Endothelial cell of hepatic sinusoid (primary cell): ENCODE measurements around the gene CABP2.

Experiments used
- in situ Hi-C: cut with HindIII; loops from 2 replicates; pipeline ENCODE4 v1.10.0; 2017; ENCODE audit warnings: low sequenced_read_pairs

CABP2 gene

DNA sequence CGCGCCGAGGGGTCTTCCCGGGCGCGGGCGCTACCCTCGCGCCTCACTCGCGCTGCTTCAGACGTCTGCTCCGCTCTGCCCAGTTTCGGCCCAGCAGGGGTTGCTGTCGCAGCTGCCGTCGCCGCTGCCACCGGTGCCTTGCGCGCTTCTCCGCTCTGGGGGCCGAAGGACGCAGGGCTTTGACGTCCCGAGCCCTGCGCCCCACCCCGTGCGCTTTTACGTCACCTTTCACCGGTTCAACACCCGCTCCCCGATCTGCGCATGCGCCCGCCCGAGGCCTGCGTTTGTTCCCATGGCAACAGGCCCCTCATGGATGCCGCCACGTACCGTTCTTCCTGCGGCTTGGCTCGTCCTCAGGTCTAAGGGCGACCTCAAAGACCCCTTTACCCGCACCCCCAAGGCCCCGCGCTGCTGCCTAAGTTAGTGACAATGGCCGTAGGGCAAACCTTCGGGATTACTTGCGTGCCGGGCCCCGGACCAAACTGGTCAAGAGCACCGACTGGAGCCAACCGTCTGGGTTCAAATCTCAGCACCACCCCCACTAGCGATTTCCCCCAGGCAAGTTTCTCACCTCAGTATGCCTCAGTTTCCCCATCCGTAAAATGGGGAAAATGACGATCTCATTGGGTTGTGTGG, 14.6 kb downstream of the CABP2 start:
- in situ Hi-C loops = no loop called here

DNA sequence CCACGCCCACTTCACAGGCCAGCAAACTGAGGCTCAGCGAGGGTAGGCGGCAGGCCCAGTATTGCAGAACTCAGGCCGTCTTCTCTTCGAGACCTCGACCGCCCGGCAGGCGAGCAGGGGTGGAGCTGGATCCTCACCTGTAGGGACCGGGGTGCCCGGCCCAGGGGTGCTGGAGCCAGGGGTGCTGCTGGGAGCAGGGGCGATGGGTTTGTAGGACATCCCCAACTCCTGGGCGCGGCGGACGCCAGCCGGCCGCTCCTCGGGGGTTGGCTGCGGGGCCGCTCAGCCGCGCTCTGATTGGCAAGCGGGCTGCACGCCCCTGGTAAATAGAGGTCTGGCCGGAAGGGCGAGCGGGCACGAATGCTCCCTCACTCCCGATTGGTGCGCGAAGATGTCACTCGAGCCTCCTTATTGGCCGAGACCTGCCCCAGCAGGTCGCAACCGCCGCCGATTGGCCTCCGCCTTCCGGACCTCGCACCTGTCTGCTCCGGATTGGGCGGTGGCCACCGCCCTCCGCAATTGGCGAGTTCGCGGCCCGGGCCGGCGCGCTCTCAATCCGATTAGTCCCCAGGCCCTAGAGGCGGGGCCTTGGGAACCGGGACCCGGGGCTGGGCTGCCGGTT, 15.3 kb downstream of the CABP2 start, which contains the start of gene CDK2AP2:
TSS of gene CDK2AP2 (minus strand) at position 299 of the 622 bp plus-strand sequence. CDS start at position 219, 80 bp downstream.
- in situ Hi-C loops = no loop called here

DNA sequence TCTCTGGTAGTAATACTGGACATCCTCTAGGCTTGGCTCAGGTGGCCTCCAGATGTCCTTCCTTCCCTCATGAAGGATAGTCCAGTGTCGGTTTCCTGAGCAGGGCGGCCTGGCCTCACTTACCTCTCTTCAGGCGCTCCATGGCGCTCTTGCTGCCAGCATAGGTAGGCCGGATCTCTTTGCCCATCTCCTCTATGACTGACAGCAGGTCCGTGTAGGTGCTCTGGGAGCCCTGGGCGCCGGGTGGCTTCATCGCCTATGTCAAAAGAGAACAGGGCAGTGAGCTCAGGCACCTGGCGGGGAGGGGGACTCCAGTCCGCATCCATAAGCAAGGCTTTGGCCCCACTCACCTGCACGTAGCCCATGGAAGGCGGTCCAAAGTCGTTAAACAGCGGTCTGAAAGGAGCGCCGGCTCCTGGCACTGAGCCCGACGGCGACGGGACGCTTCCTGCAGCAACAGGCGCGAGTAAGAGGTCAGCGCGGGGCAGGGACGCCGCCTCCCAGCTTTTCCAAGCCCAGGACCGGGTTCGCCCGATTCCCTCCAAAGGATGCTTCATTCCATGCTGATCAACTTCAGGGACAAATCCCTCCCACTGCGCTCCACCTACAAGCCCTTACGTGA, 15.9 kb downstream of the CABP2 start:
- in situ Hi-C loops = no loop called here

DNA sequence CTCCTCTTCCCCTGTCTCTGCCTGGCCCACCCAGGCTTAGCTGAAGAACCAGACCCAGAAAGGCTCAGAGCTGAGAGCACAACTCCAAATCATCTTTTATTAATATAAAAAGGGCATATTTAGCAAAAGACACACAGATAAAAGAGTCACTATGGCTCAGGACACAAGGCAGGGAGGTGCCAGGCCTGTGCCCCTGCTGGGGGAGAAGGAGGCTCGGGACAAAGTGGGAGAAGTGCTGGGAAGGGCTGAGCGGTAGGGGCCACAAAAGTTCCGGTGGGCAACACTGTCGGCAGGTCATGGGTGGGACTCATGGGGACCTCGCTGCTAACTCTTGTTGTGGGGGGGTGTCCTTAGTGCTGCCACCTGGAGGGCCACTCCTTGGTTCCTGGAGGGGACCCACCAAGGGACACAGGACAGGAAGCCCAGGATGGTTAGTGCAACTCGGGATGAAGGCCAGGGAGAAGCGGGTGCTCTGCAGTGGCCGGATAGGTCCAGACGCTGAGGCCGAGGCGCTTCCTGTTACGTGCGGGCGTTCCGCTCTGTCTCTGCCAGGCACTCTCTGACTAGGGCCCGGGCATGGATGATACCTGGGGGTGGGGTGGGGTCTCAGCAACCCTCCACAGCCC, 16.7 kb downstream of the CABP2 start:
- in situ Hi-C loops = no loop called here

DNA sequence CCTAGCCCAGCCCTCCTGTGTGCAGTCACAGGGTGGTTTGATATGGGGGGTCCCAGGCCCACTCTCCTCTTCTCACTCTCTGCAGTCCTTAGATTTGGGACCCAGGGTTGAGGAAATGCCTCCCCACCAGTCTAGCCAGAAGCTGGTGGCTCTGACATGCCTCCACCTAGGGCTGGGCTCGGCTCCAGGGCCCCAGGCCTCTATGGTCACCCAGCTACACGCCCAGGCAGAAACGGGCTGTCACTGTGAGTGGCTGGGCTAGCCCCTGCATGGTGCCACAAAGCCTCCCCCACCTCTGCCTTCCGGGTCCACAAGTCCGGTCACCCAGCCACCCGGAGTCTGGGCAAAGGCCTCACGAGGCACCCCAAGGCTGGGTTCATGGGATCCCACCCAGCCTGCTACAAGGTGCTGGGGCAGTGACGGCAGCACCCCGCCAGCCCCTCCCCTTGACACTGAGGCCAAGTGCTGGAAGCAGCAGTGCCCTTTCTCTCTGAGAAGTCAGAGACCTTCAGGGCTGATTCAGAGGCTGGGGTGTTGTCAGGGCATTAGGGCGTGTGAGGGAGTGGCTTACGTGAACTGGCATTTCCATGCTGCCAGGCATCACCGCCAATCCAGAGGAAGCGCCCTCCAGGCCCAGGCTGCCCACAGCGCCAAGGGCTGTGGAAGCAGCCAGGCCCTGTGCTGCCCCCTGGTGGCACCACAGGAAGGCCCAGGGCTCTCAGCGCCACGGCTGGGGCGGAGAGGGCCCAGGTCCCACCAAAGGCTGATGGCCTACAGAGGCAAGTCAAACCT, 17.4 kb downstream of the CABP2 start:
- in situ Hi-C loops = no loop called here

DNA sequence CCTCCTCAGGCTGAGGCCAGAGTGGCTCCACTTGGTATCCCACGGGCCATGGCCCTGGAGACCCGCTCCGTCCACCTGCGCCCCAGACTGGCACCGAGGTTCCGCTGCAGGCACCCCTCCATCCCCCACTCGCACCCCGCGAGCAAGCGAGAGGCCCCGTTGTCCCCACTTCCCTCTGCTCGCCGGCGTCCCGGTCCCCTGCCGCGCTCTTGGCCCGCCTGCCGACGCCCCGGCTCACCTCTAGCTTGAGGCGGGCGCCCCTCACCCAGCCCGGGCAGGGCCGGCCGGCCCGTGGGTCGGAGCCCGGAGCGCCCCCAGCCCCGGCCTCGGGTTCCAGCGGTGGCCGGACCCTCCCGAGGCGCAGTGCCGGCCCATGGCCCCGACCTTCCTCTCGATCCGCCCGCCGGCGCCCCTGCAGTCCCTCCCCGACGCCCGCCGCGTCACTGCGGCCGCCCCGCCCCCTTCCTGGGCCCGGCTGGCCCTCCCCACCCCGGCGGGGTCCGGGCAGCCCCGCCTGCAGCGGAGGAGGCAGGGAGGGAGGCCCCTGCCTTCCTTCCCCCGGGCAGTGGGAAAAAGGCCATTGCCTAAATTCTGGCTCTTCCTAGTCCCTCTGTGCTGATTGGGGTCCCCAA, 18.2 kb downstream of the CABP2 start, which contains the start of gene PITPNM1:
TSS of gene PITPNM1 (minus strand) at position 414 of the 632 bp plus-strand sequence. CDS start 1,183 bp downstream, outside the sequence.
- in situ Hi-C loops = no loop called here

DNA sequence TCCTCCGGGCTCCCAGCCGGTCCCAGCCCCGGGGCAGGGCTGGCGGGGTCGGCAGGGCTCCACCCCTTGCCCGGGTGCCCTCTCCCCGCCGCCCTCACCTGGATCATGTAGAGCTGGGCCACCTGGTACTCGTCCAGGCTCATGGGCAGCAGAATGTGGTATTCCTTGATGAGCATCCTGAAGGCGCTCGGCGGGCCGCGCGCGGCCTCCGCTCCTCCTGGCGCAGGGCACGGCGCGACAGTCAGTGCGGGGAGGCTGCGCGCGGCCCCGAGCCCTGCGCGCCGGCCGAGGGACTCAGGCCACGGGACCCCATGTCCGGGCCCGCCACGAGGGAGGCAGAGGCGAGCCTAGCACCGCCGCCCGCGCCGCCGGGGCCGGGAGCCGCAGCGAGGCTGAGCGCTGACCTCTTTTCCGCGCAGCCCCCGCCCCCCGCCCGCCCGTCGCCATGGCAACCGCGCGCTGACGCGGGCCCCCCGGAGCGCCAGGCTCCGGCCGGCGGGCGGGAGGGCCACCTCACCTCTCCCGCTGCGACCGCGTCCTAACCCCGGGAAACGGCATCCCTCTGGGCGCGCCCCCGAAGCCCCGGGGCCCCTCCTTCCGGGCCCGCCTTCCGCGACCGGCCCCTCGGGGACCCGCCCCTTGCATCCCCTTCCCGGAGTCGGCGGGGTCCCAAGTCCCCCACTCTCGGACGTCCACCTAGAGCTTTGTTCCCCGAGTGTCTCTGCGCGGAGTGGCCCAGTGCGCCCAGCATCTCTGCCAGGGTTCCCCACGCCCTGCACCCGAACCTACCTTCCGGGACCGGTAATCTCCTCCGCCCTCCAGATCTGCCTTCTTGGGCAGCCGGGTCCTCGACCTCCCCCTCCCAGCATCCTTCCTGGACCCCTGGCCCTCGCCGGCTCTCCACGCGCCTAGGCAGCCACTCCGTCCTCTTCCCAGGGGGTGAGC, 19.0 kb downstream of the CABP2 start:
- in situ Hi-C loops = no loop called here

DNA sequence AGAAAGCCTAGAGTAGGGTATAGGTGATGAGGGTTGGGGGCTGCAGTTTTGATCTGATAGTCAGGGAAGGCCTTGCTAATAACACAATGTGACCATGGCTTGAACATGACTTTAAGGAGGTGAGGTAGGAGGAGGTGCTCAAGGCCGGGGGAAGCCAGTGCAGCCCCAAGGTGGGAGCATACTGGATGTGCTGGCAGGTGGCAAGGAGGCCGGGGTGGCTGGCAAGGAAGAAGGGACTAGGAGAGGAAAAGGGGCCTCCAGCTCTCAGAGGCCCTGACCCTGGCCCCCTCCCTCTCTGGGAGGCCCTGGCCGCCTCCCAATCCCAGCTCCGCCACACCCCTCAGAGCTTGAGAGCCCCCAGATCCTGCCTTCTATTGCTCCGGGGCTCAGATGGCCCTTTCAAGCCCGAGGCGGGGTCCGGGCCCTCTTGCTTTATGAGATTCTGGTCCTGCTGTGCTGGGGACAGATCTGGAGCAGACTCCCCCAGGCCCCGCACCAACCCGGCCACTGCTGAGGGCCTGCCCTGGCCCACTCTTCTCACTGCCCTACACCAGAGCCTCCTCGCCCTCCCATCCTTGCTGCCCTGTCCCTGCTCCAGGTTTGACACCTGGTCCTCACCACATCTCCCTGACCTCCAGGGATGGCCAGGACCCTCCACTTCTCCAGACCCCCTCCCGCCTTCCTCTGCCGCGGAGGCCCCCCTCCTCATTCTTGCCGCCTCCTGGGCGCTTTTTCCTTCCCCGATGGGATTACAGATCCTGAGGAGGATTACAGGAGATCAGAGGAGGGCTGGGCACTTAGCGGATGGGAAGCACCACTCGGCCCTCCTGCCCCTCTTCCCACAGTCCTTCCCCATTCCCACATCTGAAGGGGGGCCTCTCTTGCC, 19.9 kb downstream of the CABP2 start:
- in situ Hi-C loops = no loop called here

DNA sequence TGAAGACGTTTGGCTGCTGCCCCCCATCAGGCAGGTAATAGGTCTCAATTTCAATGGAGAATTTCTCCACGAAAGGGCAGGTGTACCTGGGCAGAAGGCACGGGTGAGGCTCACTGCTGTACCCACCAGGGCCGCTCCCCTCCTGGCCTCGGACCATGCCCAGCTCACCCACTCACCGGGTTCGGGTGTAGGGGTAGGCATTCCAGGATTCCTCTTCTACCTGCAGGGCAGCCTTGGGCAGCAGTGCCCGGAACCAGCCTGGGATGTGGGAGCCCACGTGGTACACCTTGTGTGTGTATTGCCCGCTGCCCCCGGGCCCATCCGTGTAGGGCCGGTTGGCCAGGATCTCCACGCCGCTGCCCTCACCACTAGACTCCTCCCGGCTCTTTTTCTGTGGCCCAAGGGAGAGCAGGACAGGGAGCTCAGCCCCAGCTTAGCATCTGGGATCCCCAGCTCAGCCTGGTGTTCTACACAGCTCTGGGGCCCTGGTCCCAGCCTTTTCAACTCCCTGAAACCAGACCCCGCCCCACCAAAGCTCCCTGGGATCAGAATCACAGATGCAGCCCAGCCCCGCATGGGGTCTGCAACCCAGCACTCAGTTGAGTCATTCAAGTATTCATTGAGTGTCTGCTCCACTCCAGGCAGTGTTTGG, 20.8 kb downstream of the CABP2 start:
- in situ Hi-C loops = no loop called here

DNA sequence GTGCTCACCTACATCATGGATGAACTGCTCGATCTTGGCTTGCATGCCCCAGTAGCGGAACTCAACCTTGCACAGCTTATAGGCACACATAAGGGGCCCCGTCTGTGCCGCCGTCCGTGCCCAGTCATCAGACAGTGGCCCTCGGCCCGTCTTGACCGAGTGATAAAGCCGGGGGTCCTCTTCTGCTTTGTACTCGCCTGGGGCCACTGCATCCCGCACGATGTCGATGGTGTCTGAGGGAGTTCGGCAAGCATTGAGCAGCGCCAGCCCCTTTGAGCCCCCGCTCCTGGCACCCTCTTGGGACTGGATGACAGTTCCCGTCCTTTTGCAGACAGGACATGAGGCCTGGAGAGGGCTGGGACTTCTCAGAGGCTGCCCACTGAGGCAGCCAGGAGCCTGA, 21.4 kb downstream of the CABP2 start:
- in situ Hi-C loops = no loop called here

DNA sequence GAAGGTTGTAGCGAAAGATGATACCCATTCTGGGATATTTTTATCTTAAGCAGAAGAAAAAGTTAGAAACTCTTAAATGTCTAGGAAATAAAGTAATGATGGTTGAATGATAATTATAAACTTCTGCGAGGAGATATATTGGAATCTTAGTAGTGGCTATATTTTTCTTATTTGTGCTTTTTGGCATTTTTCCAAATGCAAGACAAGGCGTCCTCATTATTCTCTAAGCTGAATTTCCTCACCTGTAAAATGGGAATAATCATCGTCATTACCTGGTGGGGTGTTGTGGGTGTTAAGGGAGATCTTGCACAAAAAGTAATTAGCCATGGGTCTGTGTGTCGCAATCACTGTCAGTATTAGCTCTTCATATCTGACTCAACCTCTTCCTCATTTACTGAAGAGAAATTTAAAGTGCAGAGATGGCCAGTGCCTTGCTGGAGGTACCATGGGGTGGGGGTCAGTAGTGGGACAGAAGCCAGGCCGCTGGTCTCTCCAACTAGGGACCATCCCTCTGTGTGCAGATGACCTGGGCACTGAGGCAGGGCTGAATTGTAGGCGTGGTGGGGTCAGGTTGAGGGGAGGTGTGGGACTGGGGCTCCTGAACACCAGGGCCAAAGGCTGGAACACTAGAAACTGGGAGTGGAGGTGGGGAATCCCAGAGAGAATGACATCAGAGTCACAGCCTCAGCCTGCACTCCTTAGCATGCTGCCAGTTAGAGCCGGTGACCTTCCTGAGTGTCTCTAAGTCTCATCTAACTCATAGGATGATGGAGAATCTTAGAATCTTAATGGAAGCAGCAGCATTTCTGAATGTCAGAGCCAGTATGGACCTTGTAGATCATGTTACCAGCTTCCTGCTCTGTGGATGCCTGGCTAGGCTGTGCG, 22.2 kb downstream of the CABP2 start:
- in situ Hi-C loops = no loop called here

DNA sequence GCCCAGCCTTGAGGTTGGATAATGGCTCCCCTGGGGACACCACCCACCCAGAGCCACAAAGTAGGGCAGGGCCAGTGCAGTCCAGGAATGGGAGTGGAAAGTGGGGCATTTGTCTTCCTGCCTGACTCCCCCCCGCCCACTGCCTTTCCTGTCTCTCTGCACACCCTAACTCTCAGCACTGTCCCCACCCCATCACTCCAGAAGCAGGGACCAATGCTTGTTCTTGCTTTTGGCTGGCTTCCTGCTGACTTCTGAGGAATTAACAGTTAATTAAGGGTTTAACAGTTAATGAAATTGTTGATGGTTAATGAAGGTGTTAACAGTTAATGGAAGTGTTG, 22.8 kb downstream of the CABP2 start:
- in situ Hi-C loops = no loop called here

DNA sequence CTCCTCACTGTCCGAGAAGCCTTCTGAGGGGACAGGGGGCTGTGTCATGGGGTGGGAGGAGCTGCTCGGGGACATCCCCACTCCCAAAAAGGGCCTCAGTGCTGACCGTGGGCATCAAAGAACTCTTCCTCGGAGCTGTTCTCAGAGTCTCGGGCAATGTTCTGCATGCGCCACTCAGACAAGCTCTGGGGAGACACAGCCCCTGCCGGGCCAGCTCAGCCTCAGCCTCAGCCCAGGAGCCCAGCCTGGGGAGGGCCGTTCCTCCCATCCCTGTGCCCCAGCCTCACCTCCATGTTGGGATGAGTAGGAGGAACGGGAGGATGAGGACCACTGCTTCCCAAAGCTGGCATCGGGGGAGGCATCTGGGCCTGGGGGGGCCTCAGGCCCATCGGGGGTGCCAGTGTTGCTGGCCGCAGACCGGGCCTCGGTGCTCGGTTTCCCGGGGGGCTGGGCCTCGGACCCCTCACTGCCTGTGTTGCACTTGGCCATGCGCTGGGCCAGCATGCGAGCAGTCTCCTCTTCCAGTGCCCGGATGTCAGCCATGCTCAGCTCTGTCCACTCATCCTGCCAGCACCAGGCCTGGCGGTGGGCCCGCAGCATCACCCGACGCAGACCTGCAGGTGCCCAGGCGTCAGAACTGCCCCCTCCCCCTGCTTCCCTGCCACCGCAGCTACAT, 23.3 kb downstream of the CABP2 start:
- in situ Hi-C loops = no loop called here

DNA sequence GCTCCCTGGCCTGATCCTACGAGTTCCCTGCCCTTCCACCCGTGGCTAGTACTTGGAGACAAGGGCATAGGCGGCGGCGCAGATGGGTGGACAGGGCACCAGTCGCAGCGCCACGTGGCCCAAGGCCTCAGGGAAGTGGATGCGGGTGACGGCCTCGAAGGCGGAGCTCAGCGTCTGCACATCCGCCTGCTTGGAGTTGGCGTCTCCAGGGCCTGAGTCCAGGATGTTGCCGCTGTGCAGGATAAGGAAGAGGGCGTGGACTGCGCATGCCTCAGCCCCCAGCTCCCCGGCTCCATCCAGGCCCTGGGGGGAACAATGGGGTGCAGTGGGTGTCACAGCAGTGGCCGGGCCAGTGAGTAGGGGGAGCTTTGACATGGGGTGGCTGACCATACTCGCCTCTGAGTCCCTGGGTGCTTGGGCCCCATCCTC, 24.7 kb downstream of the CABP2 start:
- in situ Hi-C loops = no loop called here

DNA sequence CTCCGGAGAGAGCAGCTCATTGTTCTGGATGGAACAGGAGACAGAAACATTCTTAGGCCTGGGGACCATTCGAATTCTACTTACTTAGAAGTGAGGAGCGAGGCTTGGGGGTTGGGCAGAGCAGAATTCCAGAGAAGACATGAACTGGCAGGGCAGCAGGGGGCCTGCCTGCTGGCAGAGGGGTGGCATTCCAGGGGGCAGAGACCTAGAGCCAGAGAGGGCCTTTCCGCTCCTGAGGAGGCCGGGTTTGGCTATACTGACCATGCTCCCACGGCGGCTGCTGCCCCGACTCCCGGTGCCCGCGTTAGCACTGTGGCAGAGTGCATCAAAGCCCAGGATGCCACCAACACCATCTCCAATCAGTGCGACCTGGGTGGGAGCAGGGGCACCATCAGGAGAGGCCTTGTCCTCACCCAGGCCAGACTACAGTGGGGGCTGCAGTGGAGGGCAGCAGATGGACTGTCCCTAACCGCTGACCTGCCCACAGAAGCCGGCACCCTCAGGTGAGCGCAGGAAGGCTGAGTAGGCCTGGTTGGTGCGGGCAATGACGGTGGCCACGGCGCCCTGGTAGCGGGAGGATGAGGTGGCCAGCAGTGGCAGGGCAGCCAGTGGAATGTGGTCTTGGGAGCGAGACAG, 25.5 kb downstream of the CABP2 start:
- in situ Hi-C loops = no loop called here

DNA sequence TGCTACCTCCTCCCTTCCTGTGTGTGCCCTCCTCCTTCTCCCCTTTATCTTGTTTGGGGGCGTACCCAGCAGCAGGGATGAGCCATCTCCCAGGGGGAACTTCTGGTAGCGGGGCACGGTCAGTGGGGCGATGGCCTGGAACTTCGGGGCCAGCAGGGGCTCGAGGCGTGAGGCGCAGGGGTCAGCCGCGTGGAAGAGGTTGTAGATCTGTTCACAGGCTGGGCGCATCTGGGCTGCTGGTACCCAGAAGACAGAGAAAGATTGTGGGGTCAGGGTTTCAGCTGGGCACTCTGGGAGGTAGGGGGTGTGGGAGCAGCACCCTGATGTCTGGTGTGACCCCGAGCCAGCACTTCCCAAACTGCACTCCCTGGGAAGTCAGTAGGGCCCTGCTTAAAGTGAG, 27.1 kb downstream of the CABP2 start:
- in situ Hi-C loops = no loop called here
